Raji (cell line): ENCODE measurements around the gene FBXO11.

Source experiments
- POLR2A ChIP-seq: IDR thresholded peaks from 2 replicates; pipeline ENCODE4 v1.6.1; 2011; ENCODE audit warnings: low read depth, low read length, control low read depth; ENCODE audit not compliant: insufficient read depth

Gene FBXO11

DNA sequence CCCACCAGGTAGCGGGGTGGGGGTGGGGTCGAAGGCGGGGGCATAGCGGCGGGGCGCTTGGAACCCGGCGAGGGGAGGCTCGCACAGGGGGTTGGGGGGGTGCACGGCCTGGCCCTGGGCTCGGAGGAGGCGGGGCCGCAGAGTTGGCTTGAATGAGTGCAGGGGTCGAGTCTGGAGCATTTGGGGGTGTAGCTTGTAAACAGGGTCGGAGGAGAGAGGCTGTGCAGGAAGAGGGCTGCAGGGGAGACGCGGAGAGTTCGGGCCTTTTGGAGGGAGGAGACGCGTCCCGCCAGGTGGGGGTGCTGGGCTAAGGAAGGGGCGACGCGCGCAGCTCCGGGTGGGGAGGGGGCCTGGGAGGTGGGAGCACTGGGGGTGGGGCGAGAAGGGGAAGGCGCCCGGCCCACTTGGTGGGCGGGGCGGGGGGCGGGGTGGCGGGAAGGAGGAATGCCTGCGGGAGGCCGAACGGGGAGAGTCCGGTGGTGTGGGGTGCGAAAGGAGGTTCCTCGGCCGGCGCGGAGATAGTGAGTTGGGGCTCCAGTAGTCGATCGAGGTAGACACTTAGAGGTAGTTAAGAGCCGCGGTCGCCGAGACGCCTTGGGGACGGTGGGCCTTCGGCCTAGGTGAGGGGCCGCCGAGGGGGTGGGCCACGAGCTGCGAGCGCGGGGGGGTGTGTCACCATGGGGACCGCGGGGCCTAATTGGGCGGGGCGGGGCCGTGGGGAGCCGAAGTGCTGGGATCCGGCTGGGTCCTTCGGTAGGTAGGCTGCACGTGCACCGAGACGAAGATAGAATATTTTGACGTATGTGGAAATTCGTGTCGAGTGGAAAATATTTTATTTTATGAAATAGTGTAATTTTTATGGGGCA, 122.6 kb downstream of the FBXO11 start:
- TF ChIP-seq POLR2A = no peak

GRCh38 chr2:47782671-47783485, 123.4 kb downstream of the FBXO11 start, which contains the start of gene MSH6:
Gene MSH6, plus strand, starts transcription at chr2:47783145. Its CDS starts 89 bp downstream, at chr2:47783234.
- TF ChIP-seq POLR2A = peak; percentile 85

DNA sequence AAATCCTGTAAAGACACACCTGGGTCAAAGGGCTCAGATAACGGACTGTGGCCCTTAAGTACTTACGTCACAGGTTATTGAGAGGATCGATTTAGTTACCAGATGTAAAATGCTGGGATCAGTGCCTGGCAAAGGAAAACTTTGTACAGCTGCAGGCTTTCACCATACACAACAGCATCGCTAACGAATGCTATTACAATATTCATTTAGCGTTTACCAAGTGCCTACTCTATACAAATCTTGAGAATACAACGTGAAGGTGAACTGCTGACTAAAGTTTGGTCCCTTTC, 124.0 kb downstream of the FBXO11 start:
- no peak for TF ChIP-seq POLR2A

DNA sequence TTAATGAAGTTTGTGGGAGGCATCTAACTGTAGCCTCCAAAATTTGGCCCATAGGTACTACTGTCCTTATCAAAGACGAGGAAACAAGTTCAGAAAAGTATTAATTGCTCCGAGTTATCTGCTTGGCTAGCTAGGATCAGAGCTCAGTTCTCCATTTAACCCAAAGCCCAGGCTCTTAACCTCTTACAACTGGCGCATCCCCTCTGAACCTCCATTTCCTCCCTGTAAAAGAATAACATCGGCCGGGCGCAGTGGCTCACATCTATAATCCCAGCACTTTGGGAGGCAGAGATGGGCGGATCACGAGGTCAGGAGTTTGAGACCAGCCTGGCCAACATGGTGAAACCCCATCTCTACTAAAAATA, 126.9 kb downstream of the FBXO11 start:
- no peak for TF ChIP-seq POLR2A

DNA sequence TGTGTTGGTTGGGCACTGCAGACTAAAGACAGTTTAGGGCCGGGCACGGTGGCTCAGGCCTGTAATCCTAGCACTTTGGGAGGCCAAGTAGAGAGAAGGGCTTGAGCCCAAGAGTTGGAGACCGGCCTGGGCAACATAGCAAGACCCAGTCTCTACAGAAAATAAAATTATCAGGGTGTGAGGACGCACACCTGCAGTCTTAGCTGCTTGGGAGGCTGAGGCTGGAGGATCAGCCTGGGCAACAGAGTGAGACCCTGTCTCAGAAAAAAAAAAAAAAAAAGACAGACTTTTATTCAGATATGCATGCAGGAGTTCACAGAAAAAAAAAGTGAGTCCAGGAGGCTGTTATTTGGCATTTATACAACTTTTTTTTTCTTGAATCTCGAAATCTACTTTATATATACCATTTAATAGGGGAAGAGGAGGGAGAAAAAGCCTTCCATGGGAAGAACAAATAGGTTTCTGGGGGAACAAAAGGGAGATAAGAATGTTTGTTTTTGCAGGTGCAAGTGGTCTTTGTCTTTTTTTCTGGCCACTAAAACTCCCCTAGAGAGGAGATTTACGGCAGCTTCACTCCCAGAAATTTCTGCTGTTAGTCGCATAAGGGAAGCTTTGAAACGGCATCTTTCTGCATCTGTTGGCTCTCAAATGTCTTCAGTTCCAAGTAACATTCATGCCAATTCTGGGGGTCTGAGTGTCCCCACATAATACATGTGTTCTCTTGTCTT, 127.4 kb downstream of the FBXO11 start:
- TF ChIP-seq POLR2A = no peak

DNA sequence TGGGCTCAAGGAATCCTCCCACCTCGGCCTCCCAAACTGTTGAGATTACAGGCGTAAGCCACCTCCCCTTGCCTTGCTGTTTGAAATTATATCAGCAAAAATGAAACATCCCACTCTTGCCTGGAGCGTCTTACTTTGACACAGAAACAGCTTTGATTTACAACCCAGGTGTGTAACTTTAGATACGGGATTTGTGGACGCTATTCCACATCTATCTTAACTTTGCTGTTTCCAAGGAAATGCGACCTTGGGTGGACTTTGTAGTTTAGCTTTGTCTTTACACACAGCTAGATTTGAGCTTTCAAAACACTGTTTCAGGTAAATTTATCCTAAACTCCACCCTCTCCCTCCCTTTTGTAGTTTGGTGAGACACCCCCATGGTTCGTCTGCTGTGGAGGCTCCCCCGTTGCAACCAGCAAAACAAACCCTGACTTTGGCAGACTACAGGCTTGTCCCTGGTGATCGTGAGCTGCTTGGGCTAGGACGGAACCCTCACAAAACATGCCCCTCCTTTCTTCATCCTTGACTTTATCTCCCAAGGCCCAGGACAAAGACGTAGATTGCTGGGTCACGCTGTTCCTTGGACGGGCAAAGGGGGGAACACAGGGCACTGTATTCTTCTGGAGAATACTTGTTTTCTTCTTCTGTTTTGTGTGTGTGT, 128.9 kb downstream of the FBXO11 start:
- no peak for TF ChIP-seq POLR2A

- TF ChIP-seq POLR2A = no peak
These were observed 131.7 kb downstream of the FBXO11 start for GRCh38 chr2:47774567-47774966.

DNA sequence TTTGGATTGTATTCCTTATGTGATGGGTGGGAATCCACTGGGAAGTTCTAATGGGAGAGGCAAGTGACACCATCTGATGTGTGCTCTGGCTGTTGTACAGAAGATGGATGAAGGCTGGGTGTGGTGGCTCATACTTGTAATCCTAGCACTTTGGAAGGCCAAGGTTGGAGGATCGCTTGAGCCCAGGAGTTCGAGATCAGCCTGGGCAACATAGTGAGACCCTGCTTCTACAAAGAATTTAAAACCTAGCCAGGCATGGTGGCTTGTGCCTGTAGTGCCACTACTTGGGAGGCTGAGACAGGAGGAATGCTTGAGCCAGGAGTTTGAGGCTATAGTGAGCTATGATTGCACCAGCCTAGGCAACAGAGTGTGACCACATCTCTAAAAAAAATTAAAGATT, 134.0 kb downstream of the FBXO11 start:
- TF ChIP-seq POLR2A = no peak

- TF ChIP-seq POLR2A = no peak
These were observed 135.1 kb downstream of the FBXO11 start for GRCh38 chr2:47771211-47771610.

GRCh38 chr2:47769318-47769717, 137.0 kb downstream of the FBXO11 start:
- TF ChIP-seq POLR2A = no peak

DNA sequence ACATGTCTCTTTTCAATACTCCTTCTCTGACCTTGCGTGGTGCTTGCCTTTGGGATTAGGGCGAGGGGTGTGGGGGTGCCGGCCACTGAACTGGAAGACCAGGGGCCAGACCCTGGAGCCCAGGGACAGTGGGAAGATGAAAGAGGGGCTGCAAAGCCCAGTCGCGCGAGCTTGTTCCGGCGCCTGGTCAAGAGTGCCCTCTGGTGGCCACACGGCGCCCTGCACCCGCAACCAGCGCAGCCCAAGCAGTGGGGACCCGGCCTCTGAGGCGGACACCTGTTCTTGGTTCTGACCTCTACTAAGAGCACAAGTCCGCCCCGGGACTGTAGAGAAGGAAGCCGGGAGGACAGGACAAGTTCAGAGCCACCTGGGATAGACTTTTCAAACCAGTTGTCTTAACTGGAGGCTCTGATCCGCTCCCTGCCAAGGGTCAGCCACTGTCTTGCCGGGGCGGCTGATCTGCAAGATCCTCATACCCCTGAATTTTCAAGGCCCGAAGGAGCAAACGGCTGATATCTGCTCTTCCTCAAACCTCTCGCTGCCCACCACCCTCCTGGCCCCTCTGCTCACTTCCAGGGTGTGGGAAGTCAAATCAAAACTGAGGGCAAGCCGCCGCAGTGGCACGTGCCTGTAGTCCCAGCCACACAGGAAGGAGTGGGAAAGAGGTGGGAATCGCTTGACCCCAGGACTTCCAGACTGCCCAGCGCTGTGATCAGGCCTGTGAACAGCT, 138.3 kb downstream of the FBXO11 start:
- no peak for TF ChIP-seq POLR2A

- TF ChIP-seq POLR2A = no peak
These were observed 138.8 kb downstream of the FBXO11 start for GRCh38 chr2:47767497-47767844.

DNA sequence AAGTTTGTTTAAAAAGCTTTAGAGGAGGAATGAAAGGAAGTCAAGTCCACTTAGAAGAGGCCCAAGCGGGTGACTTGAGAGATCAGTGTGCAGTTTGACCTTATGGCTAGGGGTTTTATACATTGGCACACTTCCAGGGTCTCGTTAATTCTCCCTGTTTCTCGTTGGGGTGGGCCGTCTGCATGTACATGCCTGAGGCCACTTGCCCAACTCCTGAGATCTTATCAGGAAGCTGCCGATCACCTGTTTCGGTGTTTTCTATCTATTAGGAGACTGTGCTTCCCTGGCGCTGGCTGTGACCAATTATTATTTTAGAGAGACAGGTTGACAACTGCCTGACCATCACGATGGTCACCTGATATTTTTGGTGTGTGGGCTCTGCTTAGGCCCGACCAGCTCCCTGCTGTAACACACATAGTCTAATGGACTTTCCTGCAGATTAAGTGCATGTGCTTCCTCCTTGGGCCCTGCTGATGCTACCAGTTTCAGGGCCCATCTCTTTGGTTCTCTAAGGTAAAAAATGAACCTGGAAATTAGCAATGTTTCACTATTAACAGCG, 154.4 kb downstream of the FBXO11 start:
- no peak for TF ChIP-seq POLR2A

DNA sequence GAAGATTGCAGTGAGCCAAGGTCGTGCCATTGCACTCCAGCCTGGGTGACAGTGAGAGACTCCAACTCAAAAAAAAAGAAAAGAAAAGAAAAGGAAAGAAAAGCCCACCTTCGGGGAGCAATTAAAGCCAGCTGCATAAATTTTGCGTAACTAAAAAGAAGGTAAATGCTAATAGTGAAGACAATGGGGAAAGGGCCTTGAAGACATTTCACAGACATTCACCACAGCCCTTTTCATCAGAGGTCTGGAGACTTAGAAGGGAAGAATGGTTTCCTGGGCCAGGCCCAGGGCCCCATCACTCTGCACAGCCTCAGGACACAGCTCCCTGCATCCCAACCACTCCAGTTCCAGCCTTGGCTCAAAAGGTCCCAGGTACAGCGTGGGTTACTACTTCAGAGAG, 158.4 kb downstream of the FBXO11 start:
- no peak for TF ChIP-seq POLR2A
